Measurements from ENCODE around the gene RABGAP1. TPM values are rescaled to one million over a fixed set of nuclear protein-coding genes. Genes with fewer than 3 reads are reported as not detected.

RABGAP1 gene
- total and polyA plus RNA-seq, 10 of the 15 experiments (the other 5 are each of a cell fraction or from before 2014, with no cell fraction given): 2.6 to 31.6 (median 12.5) TPM

DNA sequence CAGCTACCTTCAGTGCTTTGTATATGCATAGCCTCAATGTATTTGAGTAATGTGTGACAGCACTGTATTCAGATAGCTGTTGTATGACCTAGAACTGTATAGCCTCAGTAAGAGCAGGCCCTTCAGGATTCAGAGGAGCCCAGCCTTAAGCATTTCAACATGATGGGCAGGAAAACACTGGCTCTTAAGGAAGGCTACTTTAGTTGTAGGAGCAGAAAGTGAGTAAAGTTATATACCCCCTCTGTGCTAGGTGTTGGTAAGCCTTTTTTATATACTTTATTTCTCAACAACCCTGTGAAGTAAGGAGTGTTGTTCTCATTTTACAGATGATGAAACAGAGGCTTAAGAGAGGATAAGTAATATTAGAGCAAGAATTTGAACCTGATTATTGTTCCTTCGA, 91.1 kb downstream of the RABGAP1 start:
- Histone ChIP-seq H3K9me3 (replicated peaks; ENCODE audit: control insufficient read depth, insufficient read depth, low read length) (no peaks in the 10 kb centered on the region), H4K20me1 (ENCODE audit: control insufficient read depth, insufficient read depth) (no peaks in the 10 kb centered on the region), H3K4me1 (ENCODE audit: control insufficient read depth, insufficient read depth, low read length) (no peaks in the 10 kb centered on the region), H3K9ac (ENCODE audit: control insufficient read depth, insufficient read depth, low read length) (no peak overlapping the region), H3K4me3 (no peak overlapping the region), H3K4me2 (ENCODE audit: control insufficient read depth, insufficient read depth) (no peak overlapping the region), H3K79me2 (ENCODE audit: control insufficient read depth, insufficient read depth, low read length) (no peaks in the 10 kb centered on the region), H3K36me3 (ENCODE audit: control insufficient read depth in 2 of 2, insufficient read depth in 2 of 2, low read length in 1 of 2) (peaks cover 0 to 3% of the 10 kb centered on the region in 2 experiments; a peak in 3 of 4 replicates), H3K27me3 (replicated peaks in 1 of 2; ENCODE audit: control insufficient read depth in 2 of 2, insufficient read depth in 2 of 2, low read length in 1 of 2) (no peaks in the 10 kb centered on the region), H2AFZ (ENCODE audit: control insufficient read depth, low read depth, low read length) (no peak overlapping the region), H3K27ac (ENCODE audit: control insufficient read depth, insufficient read depth) (no peak overlapping the region)
- DNase-seq (ENCODE audit: low read depth, low spot score) (no peak), FAIRE-seq (no peak), ATAC-seq (no peak)
- ChIA-PET POLR2A (no interaction called here), CTCF (no interaction called here), SMC1A (ENCODE audit: uncharacterized antibody, unreplicated experiment) (interaction anchor here (0.6 kb wide), 1 partner anchor 34 kb away, joined by 3 read pairs; no protein-coding TSS in a partner anchor), RAD21 (ENCODE audit: unreplicated experiment) (no interaction called here)
- no TSS peak for BruUV-seq (replicated peaks)
- in situ Hi-C loops (cut with MboI): no loop called here
- intact Hi-C loops (cut with micrococcal nuclease; ENCODE audit: unreplicated experiment): no loop called here
- 100% methylated on average over 1 of the region's 1 CpG for WGBS (ENCODE audit: insufficient coverage, insufficient replicate concordance, low lambda C conversion rate, missing lambda C conversion rate)
- TF ChIP-seq BCL11A (IDR thresholded peaks at IDR 0.05; ENCODE audit: low read depth, low read length): no peak
- no peak for TF ChIP-seq ZNF622 (IDR thresholded peaks at IDR 0.05)
- no peak for TF ChIP-seq ZBTB33 (IDR thresholded peaks at IDR 0.05)
- TF ChIP-seq, protein P1, sequence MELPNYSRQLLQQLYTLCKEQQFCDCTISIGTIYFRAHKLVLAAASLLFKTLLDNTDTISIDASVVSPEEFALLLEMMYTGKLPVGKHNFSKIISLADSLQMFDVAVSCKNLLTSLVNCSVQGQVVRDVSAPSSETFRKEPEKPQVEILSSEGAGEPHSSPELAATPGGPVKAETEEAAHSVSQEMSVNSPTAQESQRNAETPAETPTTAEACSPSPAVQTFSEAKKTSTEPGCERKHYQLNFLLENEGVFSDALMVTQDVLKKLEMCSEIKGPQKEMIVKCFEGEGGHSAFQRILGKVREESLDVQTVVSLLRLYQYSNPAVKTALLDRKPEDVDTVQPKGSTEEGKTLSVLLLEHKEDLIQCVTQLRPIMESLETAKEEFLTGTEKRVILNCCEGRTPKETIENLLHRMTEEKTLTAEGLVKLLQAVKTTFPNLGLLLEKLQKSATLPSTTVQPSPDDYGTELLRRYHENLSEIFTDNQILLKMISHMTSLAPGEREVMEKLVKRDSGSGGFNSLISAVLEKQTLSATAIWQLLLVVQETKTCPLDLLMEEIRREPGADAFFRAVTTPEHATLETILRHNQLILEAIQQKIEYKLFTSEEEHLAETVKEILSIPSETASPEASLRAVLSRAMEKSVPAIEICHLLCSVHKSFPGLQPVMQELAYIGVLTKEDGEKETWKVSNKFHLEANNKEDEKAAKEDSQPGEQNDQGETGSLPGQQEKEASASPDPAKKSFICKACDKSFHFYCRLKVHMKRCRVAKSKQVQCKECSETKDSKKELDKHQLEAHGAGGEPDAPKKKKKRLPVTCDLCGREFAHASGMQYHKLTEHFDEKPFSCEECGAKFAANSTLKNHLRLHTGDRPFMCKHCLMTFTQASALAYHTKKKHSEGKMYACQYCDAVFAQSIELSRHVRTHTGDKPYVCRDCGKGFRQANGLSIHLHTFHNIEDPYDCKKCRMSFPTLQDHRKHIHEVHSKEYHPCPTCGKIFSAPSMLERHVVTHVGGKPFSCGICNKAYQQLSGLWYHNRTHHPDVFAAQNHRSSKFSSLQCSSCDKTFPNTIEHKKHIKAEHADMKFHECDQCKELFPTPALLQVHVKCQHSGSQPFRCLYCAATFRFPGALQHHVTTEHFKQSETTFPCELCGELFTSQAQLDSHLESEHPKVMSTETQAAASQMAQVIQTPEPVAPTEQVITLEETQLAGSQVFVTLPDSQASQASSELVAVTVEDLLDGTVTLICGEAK (IDR thresholded peaks at IDR 0.05; ENCODE audit: borderline replicate concordance): no peak
- TF ChIP-seq, protein P2, sequence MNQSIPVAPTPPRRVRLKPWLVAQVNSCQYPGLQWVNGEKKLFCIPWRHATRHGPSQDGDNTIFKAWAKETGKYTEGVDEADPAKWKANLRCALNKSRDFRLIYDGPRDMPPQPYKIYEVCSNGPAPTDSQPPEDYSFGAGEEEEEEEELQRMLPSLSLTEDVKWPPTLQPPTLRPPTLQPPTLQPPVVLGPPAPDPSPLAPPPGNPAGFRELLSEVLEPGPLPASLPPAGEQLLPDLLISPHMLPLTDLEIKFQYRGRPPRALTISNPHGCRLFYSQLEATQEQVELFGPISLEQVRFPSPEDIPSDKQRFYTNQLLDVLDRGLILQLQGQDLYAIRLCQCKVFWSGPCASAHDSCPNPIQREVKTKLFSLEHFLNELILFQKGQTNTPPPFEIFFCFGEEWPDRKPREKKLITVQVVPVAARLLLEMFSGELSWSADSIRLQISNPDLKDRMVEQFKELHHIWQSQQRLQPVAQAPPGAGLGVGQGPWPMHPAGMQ (IDR thresholded peaks at IDR 0.05; ENCODE audit: borderline replicate concordance): no peak
- TF ChIP-seq, protein P3, sequence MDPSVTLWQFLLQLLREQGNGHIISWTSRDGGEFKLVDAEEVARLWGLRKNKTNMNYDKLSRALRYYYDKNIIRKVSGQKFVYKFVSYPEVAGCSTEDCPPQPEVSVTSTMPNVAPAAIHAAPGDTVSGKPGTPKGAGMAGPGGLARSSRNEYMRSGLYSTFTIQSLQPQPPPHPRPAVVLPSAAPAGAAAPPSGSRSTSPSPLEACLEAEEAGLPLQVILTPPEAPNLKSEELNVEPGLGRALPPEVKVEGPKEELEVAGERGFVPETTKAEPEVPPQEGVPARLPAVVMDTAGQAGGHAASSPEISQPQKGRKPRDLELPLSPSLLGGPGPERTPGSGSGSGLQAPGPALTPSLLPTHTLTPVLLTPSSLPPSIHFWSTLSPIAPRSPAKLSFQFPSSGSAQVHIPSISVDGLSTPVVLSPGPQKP (IDR thresholded peaks at IDR 0.05; ENCODE audit: low read depth, low read length): no peak
- TF ChIP-seq HDAC2 (IDR thresholded peaks at IDR 0.05): no peak
- no peak for TF ChIP-seq PAX8 (IDR thresholded peaks at IDR 0.05)
- TF ChIP-seq, protein P4, sequence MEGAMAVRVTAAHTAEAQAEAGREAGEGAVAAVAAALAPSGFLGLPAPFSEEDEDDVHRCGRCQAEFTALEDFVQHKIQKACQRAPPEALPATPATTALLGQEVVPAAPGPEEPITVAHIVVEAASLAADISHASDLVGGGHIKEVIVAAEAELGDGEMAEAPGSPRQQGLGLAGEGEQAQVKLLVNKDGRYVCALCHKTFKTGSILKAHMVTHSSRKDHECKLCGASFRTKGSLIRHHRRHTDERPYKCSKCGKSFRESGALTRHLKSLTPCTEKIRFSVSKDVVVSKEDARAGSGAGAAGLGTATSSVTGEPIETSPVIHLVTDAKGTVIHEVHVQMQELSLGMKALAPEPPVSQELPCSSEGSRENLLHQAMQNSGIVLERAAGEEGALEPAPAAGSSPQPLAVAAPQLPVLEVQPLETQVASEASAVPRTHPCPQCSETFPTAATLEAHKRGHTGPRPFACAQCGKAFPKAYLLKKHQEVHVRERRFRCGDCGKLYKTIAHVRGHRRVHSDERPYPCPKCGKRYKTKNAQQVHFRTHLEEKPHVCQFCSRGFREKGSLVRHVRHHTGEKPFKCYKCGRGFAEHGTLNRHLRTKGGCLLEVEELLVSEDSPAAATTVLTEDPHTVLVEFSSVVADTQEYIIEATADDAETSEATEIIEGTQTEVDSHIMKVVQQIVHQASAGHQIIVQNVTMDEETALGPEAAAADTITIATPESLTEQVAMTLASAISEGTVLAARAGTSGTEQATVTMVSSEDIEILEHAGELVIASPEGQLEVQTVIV (IDR thresholded peaks at IDR 0.05; ENCODE audit: borderline replicate concordance, partially characterized antibody): no peak
- TF ChIP-seq FOXK2 (IDR thresholded peaks at IDR 0.05): no peak
- TF ChIP-seq SIX5 (IDR thresholded peaks at IDR 0.05; ENCODE audit: low read depth, low read length, severe bottlenecking): no peak
- no peak for TF ChIP-seq BRCA1 (IDR thresholded peaks at IDR 0.05; ENCODE audit: low read depth, low read length)
- TF ChIP-seq NRF1 (conservative IDR thresholded peaks at IDR 0.05; ENCODE audit: low read depth, low read length): no peak
- no peak for TF ChIP-seq PAX5 (IDR thresholded peaks at IDR 0.05; ENCODE audit: borderline replicate concordance, low read depth, low read length)
- no peak for TF ChIP-seq HCFC1 (IDR thresholded peaks at IDR 0.05; ENCODE audit: low read length)
